Psoas muscle (tissue), 8 donors: ENCODE measurements around the gene MYO5A. TPM values are rescaled to one million over a fixed set of nuclear protein-coding genes. Genes with fewer than 3 reads are reported as not detected.
A peak's percentile ranks its signal among the peaks of the same experiment; 100 is the strongest.
"Not testable (repeated sequence)": the region's sequence is repeated elsewhere in the genome, so short reads cannot be mapped to it uniquely, and the experiment has no call there.

Experiments used
- ATAC-seq, 4 donors: fragments of 200-7000 bp; cut with Tn5 transposase; one replicate each; pipeline ENCODE4 v1.9.1; 2020; ENCODE audit warnings: moderate library complexity in 3 of 4, mild to moderate bottlenecking in 2 of 4
- DNase-seq, 2 donors: peaks; one replicate each; pipeline ENCODE4 v3.0.0-alpha.2; 2020
- H3K27ac ChIP-seq: fragments of 200-600 bp; one replicate; pipeline ENCODE4 v1.8.0; 2022
- H3K27me3 ChIP-seq, 3 donors: fragments of 200-600 bp in 1 of 3; one replicate each; pipeline versions ENCODE4 v1.6.1 to v1.8.0; 2013 to 2022; ENCODE audit warnings: low read length in 2 of 3, mild to moderate bottlenecking in 2 of 3, moderate library complexity in 1 of 3; ENCODE audit not compliant: insufficient read depth in 3 of 3
- H3K36me3 ChIP-seq, 2 donors: fragments of 200-600 bp in 1 of 2; one replicate each; pipeline versions ENCODE4 v1.6.1 to v1.8.0; 2013 to 2022; ENCODE audit warnings: low read depth in 1 of 2, mild to moderate bottlenecking in 1 of 2, moderate library complexity in 1 of 2; ENCODE audit not compliant: insufficient read depth in 1 of 2
- H3K4me1 ChIP-seq: fragments of 200-600 bp; one replicate; pipeline ENCODE4 v1.8.0; 2022
- H3K4me3 ChIP-seq: fragments of 200-600 bp; one replicate; pipeline ENCODE4 v1.8.0; 2022; ENCODE audit warnings: mild to moderate bottlenecking
- H3K9me3 ChIP-seq: fragments of 200-600 bp; one replicate; pipeline ENCODE4 v1.8.0; 2022
- WGBS, 3 donors: extraction: QIAGEN DNeasy Blood & Tissue Kit; methylation state at CpG; one replicate each; pipeline versions ENCODE4 v1.1.6 to v1.1.7; 2013; 5-methylcytosine and 5-hydroxymethylcytosine counted together
- intact Hi-C, 2 donors: fragments of 100-400 bp; cut with DNase I; formaldehyde crosslinking; loops; one replicate each; pipeline versions ENCODE4 v1.11.0 to v1.14.2; 2022
- polyA plus RNA-seq, 3 donors: library from polyadenylated mRNA; stranded (reverse); fragments of 200-250 nt; gene quantifications; one replicate each; pipeline ENCODE4 v1.2.3, GENCODE V29; 2013
- total RNA-seq, 4 donors: library from RNA; stranded (reverse); fragmentation: NEBNext Ultra II Directional in 2 of 4; extraction: Animal tissue kit (Norgen Biotek cat#: 25700) in 2 of 4; gene quantifications; one replicate each; pipeline versions ENCODE4 v1.2.1 to v1.2.4, GENCODE V29; 2021 to 2023
- TF ChIP-seq, protein P1 (sequence below): fragments of 200-600 bp; IDR thresholded peaks from one replicate; pipeline ENCODE4 v1.8.0; 2022; ENCODE audit warnings: antibody characterized with exemption
- donor health status: healthy with polysubstance abuse.
- donor health status: DM: no; HTN: no; CAD: no; lungs with moderate emphysema.
- donor health status: Bipolar disorder and iron deficiency.
- donor health status: healthy.
- donor health status: DM: yes; HTN: yes; CAD: no.
- donor health status: DM: no; HTN: no; CAD: no.
- donor health status: DM: no; HTN: no; CAD: no.
- donor health status: DM: yes; HTN: yes; CAD: no.

MYO5A gene
- total and polyA plus RNA-seq, 7 donors = 3.6 to 9.9 (median 6.3) TPM

DNA sequence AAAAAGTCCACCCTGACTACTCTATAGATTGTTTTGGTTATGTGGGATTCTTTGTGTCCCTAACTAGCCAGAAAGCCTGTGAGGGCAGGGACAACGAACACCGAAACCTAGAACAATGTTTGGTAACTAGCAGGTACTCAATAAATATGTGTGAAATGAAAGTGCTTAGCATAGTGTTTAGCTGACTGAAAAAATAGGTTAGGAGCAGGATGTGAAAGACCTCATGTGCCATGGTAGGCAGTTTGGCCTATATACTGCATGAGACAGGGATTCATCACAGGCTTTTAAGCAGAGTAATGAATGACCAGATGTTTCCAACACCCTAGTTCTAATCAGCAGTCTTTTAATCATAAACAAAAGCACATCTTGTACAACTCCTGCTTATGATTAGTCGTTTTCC is 64.2 kb downstream of the MYO5A start:
- H3K4me3 ChIP-seq = no peak overlapping the region
- no peaks in the 10 kb centered on the region for H3K36me3 ChIP-seq
- 83 to 89% (median 86%) methylated on average over 3 of the region's 3 CpGs for WGBS, 3 donors
- H3K27ac ChIP-seq = no peak overlapping the region
- intact Hi-C loops = loop anchor here in 1 of 2 donors (10.0 kb wide), 1 partner anchor 130 kb away; no protein-coding TSS in a partner anchor
- TF ChIP-seq, protein P1, sequence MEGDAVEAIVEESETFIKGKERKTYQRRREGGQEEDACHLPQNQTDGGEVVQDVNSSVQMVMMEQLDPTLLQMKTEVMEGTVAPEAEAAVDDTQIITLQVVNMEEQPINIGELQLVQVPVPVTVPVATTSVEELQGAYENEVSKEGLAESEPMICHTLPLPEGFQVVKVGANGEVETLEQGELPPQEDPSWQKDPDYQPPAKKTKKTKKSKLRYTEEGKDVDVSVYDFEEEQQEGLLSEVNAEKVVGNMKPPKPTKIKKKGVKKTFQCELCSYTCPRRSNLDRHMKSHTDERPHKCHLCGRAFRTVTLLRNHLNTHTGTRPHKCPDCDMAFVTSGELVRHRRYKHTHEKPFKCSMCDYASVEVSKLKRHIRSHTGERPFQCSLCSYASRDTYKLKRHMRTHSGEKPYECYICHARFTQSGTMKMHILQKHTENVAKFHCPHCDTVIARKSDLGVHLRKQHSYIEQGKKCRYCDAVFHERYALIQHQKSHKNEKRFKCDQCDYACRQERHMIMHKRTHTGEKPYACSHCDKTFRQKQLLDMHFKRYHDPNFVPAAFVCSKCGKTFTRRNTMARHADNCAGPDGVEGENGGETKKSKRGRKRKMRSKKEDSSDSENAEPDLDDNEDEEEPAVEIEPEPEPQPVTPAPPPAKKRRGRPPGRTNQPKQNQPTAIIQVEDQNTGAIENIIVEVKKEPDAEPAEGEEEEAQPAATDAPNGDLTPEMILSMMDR = no peak
- no peaks in the 10 kb centered on the region for H3K9me3 ChIP-seq
- no peak for DNase-seq
- peaks cover 27% of the 10 kb centered on the region for H3K4me1 ChIP-seq
- H3K27me3 ChIP-seq = no peaks in the 10 kb centered on the region
- ATAC-seq = no peak

DNA sequence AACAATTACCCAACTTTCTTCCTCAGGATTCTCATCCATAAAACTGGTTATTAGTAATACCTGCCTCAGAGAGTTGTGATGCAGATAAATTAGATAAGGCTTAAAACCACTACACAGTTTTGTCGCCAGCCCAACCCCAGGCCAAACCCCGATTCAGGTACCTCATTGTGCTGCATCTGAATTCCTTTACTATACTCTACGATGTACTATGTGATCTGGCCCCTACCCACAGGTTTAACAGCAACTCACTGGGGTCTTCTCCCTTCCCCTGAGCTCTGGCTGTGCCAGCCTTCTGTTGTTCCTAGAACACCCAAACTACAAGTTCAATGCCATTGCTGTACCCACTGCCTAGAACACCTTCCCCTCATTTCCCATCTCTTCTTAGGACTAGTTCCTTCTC is 64.6 kb downstream of the MYO5A start:
- TF ChIP-seq, protein P1 = no peak
- H3K9me3 ChIP-seq = no peaks in the 10 kb centered on the region
- H3K4me1 ChIP-seq = peaks cover 27% of the 10 kb centered on the region
- no peak overlapping the region for H3K27ac ChIP-seq
- intact Hi-C loops = loop anchor here in 1 of 2 donors (10.0 kb wide), 1 partner anchor 129 kb away; no protein-coding TSS in a partner anchor
- DNase-seq (no peak), ATAC-seq (no peak)
- no peaks in the 10 kb centered on the region for H3K27me3 ChIP-seq
- WGBS, 3 donors = 91 to 97% (median 94%) methylated on average over 3 of the region's 3 CpGs
- H3K36me3 ChIP-seq = no peaks in the 10 kb centered on the region
- H3K4me3 ChIP-seq = no peak overlapping the region

DNA sequence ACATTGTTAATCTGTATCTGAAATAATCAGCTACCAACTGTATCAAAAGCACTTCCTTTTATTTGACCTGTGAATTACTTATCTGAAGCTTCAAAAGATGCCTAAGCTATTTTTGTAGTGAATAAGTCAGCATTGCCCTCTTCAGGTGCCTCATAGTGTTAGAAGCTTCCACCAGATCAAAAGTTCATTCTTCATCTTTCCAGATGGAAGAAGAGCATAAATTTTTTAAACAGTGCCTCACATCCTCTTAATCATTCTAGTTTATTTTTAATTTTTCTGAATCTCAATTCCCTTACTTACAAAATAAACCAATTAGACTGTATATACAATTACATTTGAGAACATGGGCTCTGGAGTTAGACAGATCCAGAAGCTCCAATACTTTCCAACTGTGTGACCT is 65.0 kb downstream of the MYO5A start:
- H3K27ac ChIP-seq = no peak overlapping the region
- ATAC-seq = peak in 3 of 4 donors; percentile 71 to 83 (median 78)
- DNase-seq = no peak

DNA sequence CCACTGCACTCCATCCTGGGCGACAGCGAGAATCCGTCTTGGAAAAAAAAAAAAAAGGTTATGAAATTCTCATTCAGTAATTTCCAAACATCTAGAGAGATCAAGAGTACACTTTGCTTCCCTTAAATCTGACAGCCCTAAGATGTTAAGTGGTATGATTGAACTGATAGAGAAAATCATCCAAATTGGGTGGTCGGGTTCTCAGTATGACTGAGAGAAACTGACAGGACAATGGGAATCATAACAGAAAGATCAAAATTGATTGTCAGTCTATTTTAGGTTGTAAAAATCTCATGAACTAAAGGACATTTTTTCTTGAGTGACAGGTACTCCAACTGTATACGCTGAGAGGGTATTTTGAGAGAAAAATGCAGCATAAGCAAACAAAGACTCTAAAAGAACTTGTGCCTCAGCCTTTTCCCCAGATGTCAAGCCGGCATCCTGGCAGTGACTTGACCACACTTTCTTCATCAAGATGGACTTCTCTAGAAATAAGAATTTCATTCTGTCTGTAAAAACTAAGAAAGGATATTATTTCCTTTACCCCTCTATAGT is 65.8 kb downstream of the MYO5A start:
- TF ChIP-seq, protein P1 = no peak
- peak in 1 of 4 donors; percentile 42 for ATAC-seq
- peaks cover 27% of the 10 kb centered on the region for H3K4me1 ChIP-seq
- no peaks in the 10 kb centered on the region for H3K36me3 ChIP-seq
- H3K9me3 ChIP-seq = no peaks in the 10 kb centered on the region
- DNase-seq = no peak
- H3K4me3 ChIP-seq = no peak overlapping the region
- WGBS, 3 donors = 62 to 86% (median 77%) methylated on average over 6 of the region's 6 CpGs
- H3K27ac ChIP-seq = no peak overlapping the region
- intact Hi-C loops = loop anchor here in 1 of 2 donors (10.0 kb wide), 1 partner anchor 128 kb away; no protein-coding TSS in a partner anchor
- H3K27me3 ChIP-seq = no peaks in the 10 kb centered on the region

More for the DNA sequence above, 65.0 kb downstream of the MYO5A start:
- no peaks in the 10 kb centered on the region for H3K36me3 ChIP-seq
- TF ChIP-seq, protein P1 = peak; percentile 38
- H3K4me3 ChIP-seq = no peak overlapping the region
- intact Hi-C loops = loop anchor here in 1 of 2 donors (10.0 kb wide), 1 partner anchor 129 kb away; no protein-coding TSS in a partner anchor
- H3K9me3 ChIP-seq = no peaks in the 10 kb centered on the region
- no peaks in the 10 kb centered on the region for H3K27me3 ChIP-seq
- peaks cover 27% of the 10 kb centered on the region for H3K4me1 ChIP-seq

- H3K4me1 ChIP-seq = peaks cover 23% of the 10 kb centered on the region
- not testable (repeated sequence) for ATAC-seq, DNase-seq
Observed at GRCh38 chr15:52459701-52460100, 69.0 kb downstream of the MYO5A start.

GRCh38 chr15:52459265-52459664 is 69.4 kb downstream of the MYO5A start:
- H3K36me3 ChIP-seq, intact Hi-C loops, H3K27me3 ChIP-seq, H3K27ac ChIP-seq, H3K4me3 ChIP-seq, DNase-seq, H3K9me3 ChIP-seq, ATAC-seq: not testable (repeated sequence)
- WGBS, 3 donors = 85 to 90% (median 89%) methylated on average over 7 to 9 of the region's 9 CpGs
- peaks cover 20% of the 10 kb centered on the region for H3K4me1 ChIP-seq

More at GRCh38 chr15:52459701-52460100, 69.0 kb downstream of the MYO5A start:
- not testable (repeated sequence) for H3K27me3 ChIP-seq, H3K27ac ChIP-seq, H3K4me3 ChIP-seq, H3K9me3 ChIP-seq, H3K36me3 ChIP-seq
- intact Hi-C loops = loop anchor here in 1 of 2 donors (10.0 kb wide), 1 partner anchor 125 kb away; no protein-coding TSS in a partner anchor
- WGBS, 3 donors = 96 to 98% (median 97%) methylated on average over 11 to 29 of the region's 31 CpGs
